SHP77 (cell line): ENCODE data around the gene TNIK.

Source experiments
- DNase-seq, 2 experiments: peaks; one replicate each; lab custom pipeline; 2025; lab: John Stamatoyannopoulos, UW

The TNIK gene

GRCh38 chr3:171088964-171089754 is 371.0 kb downstream of the TNIK start:
- DNase-seq = no peak

GRCh38 chr3:171088496-171088895 is 371.7 kb downstream of the TNIK start:
- no peak for DNase-seq

- no peak for DNase-seq
Measured at GRCh38 chr3:171086914-171087313, 373.3 kb downstream of the TNIK start.

- DNase-seq = no peak
Measured at GRCh38 chr3:171077261-171077660, 382.9 kb downstream of the TNIK start.

- no peak for DNase-seq
Measured at GRCh38 chr3:171072432-171072831, 387.8 kb downstream of the TNIK start.

- DNase-seq = no peak
Measured at GRCh38 chr3:171068658-171069057, 391.5 kb downstream of the TNIK start.

- no peak for DNase-seq
Measured at GRCh38 chr3:171066206-171066605, 394.0 kb downstream of the TNIK start.

- DNase-seq = no peak
Measured at GRCh38 chr3:171065732-171066131, 394.5 kb downstream of the TNIK start.

GRCh38 chr3:171064461-171064860 is 395.7 kb downstream of the TNIK start:
- DNase-seq = no peak

GRCh38 chr3:171061749-171062148 is 398.5 kb downstream of the TNIK start:
- no peak for DNase-seq

GRCh38 chr3:171059978-171060377 is 400.2 kb downstream of the TNIK start:
- DNase-seq = no peak

- DNase-seq = no peak
Measured at GRCh38 chr3:171058873-171059603, 401.2 kb downstream of the TNIK start.

GRCh38 chr3:171058058-171058457 is 402.1 kb downstream of the TNIK start:
- no peak for DNase-seq

- DNase-seq = no peak
Measured at GRCh38 chr3:171057072-171057471, 403.1 kb downstream of the TNIK start.

- no peak for DNase-seq
Measured at GRCh38 chr3:171056528-171056927, 403.7 kb downstream of the TNIK start.

GRCh38 chr3:171055336-171056178 is 404.6 kb downstream of the TNIK start:
- DNase-seq = no peak

GRCh38 chr3:171054921-171055320 is 405.3 kb downstream of the TNIK start:
- DNase-seq = no peak

GRCh38 chr3:171054231-171054630 is 406.0 kb downstream of the TNIK start:
- DNase-seq = no peak

GRCh38 chr3:171049861-171050444 is 410.3 kb downstream of the TNIK start:
- DNase-seq = peak; percentile 29 to 59

- DNase-seq = no peak
Measured at GRCh38 chr3:171046760-171047159, 413.4 kb downstream of the TNIK start.

- DNase-seq = no peak
Measured at GRCh38 chr3:171044835-171045793, 415.1 kb downstream of the TNIK start.
